Measurements from ENCODE around the gene LEMD2.
A peak's percentile ranks its signal among the peaks of the same experiment; 100 is the strongest.

Gene LEMD2

DNA sequence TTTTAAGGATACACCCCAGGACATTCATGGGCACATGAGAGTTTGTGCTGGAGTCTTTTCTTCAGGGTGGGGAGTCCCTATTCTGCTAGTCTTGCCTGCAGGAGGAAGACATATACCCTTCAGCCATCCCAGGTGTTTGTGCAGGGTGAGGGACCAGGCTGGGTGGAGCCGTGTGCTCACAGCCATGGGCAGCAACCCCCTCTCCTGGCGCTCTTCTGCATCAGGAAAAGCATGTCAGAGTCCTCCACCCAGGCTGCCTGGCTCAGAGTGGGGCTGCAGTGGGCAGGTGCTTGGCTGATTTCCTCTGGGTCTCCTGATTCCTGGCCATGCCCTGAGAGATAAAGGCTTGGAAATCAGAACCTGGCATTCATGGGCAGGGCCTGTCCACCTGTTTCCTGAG lies 37.6 kb upstream of the LEMD2 start:
- H3K36me3 Mint-ChIP-seq = no peaks in the 10 kb centered on the region
- H3K4me1 Mint-ChIP-seq = no peaks in the 10 kb centered on the region
- H3K27ac Mint-ChIP-seq = no peak overlapping the region
- H3K4me3 Mint-ChIP-seq = no peak overlapping the region
- ATAC-seq (replicated peaks) (no peak), DNase-seq (no peak)
- peaks cover 44 to 55% of the 10 kb centered on the region in 2 donors for H3K27me3 Mint-ChIP-seq
- no peaks in the 10 kb centered on the region for H3K9me3 Mint-ChIP-seq

DNA sequence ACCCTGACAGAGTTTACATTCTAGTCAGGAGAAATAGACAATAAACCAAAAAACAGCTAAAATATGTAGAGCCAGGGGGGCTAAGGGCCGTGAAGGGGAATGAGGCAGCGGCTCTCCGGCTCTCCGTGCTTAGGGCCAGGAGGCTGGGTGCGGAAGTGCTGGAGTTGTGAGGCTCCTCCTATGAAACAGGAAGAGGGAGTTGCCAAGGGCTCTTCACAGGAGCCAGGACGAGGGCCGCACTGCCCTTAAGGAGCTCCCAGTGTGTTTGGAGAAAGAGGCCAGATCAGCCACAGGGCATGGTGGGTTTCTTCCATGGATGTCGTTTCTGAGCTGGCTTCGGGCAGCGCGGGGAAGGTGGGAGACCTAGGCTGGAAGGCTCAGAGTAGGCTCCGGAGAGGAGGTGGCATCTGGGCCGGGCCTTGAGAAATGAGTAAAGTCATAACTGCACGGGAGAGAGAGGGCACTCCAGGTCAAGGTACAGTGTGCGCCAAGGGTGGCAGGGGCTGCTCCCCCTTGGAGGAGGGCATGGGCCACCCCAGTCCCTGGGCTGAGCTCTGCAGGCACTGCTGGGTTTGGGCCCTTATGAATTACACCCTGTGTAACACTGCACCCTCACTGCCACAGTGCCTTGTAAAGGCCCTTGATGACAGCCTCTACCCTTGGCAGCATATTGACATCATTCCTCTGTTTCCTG lies 35.7 kb upstream of the LEMD2 start:
- Mint-ChIP-seq H3K27ac (no peak overlapping the region), H3K4me1 (peaks cover 0 to 2% of the 10 kb centered on the region in 2 donors), H3K36me3 (no peaks in the 10 kb centered on the region), H3K27me3 (peaks cover 32 to 52% of the 10 kb centered on the region in 2 donors), H3K9me3 (no peaks in the 10 kb centered on the region), H3K4me3 (no peak overlapping the region)
- no peak for ATAC-seq (replicated peaks)
- DNase-seq = no peak

DNA sequence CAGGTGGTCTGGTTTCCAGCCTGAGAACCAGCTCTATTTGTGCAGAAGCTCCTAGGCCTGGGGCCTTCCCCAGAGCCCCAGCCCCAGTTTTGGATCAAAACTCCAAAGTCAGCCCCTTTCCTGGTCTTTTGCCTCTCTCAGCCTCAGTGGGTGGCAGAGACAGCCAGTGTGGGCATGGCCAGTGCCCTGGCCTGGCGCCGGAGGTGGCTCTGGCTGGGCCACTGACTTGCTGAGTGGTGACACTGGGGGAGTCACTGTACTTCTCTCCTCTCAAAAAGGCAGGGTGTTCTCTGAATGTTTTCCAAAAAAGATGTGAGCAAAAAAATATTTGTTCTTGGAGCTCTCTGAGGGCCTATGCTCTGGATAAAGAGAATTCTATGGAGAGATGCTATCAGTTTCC lies 34.9 kb upstream of the LEMD2 start:
- ATAC-seq (replicated peaks) (no peak), DNase-seq (no peak)
- H3K27me3 Mint-ChIP-seq = peaks cover 32 to 55% of the 10 kb centered on the region in 2 donors
- H3K36me3 Mint-ChIP-seq = no peaks in the 10 kb centered on the region
- H3K4me3 Mint-ChIP-seq = no peak overlapping the region
- peaks cover 0 to 2% of the 10 kb centered on the region in 2 donors for H3K4me1 Mint-ChIP-seq
- H3K27ac Mint-ChIP-seq = no peak overlapping the region
- no peaks in the 10 kb centered on the region for H3K9me3 Mint-ChIP-seq

DNA sequence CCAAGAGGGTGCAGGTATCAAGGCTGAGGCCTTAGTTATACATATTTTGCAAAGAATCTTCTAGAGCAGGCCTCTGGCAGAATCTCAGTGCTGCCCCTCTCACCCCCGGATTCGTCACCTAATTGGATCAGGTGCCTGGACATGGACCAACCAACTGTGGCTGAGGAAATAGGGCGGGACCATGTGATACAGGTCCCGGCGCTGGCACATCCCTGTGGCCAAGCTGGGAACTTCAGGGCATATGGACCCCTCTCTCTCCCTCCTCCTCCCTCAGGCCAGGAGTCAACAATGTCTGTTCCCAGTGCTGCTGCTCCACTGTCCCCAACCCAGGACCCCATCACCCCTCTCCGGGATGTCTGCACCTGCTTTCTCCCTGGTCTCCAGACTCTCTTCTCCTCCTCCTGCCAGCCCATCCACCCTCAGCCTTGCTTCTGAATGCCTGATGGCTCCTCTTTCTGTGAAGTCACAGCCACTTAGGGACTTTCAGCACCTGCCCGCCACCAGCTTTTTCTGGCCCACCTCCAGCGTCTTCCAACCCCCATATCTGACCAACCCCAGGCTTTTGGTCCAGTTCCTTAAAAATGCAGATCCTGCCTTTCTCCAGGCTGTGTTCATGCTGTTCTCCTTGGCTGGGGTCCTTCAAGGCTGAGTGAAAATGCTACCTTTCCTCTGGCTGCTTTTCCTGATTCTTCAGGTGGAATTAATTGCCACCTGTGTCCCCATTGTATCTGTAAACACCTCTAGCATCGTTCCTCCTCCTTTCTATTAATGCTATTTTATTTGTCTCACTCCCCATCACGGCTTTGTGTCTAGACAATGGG lies 33.9 kb upstream of the LEMD2 start:
- DNase-seq = no peak
- Mint-ChIP-seq H3K9me3 (no peaks in the 10 kb centered on the region), H3K4me3 (no peak overlapping the region), H3K27me3 (peaks cover 27 to 49% of the 10 kb centered on the region in 2 donors), H3K27ac (no peak overlapping the region), H3K4me1 (peaks cover 0 to 2% of the 10 kb centered on the region in 2 donors), H3K36me3 (no peaks in the 10 kb centered on the region)
- ATAC-seq (replicated peaks) = peak in 1 of 2 donors; percentile 31

DNA sequence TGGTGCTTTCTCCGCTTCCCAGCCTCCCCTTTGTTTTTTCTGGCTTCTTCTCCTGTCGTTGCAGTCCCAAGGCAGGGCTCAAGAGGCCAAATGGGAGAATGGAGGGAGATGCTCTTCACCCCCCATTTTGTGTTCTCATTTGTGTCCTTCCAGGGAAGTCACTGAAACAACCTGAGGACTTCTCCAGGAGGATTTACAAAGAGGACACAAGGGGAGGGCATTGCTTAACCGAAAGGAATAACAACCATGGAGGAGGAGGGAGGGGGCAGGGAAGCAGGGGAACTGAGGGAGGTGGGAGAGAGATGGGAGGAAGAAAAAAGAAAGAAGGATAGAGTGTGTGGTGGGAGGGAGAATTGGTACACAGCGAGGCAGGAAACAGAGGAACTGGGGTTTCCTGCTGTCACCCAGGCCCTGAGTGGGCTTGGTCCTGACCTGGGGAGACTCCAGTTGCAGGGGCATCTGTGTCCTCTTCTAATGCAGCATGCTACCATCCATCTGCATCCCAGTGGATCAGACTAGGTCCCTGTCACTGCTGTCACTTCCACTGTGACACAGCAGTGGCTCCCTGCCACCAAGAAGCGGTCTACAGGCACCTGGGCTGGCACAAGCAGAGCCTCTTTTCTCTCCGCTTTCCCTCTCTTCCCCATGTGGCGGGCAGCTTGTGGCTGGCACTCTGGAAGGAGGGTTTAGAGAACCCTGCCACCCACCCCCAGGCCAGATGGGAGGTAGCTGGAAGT lies 32.0 kb upstream of the LEMD2 start:
- no peaks in the 10 kb centered on the region for H3K36me3 Mint-ChIP-seq
- peaks cover 28 to 59% of the 10 kb centered on the region in 2 donors for H3K27me3 Mint-ChIP-seq
- H3K27ac Mint-ChIP-seq = no peak overlapping the region
- DNase-seq (no peak), ATAC-seq (replicated peaks) (no peak)
- H3K9me3 Mint-ChIP-seq = no peaks in the 10 kb centered on the region
- H3K4me3 Mint-ChIP-seq = no peak overlapping the region
- peaks cover 0 to 2% of the 10 kb centered on the region in 2 donors for H3K4me1 Mint-ChIP-seq

GRCh38 chr6:33820243-33820642 lies 31.3 kb upstream of the LEMD2 start:
- no peak for DNase-seq
- H3K27ac Mint-ChIP-seq = no peak overlapping the region
- H3K4me1 Mint-ChIP-seq = peaks cover 0 to 2% of the 10 kb centered on the region in 2 donors
- no peaks in the 10 kb centered on the region for H3K9me3 Mint-ChIP-seq
- no peak for ATAC-seq (replicated peaks)
- H3K4me3 Mint-ChIP-seq = no peak overlapping the region
- H3K36me3 Mint-ChIP-seq = no peaks in the 10 kb centered on the region
- H3K27me3 Mint-ChIP-seq = peaks cover 32 to 63% of the 10 kb centered on the region in 2 donors

DNA sequence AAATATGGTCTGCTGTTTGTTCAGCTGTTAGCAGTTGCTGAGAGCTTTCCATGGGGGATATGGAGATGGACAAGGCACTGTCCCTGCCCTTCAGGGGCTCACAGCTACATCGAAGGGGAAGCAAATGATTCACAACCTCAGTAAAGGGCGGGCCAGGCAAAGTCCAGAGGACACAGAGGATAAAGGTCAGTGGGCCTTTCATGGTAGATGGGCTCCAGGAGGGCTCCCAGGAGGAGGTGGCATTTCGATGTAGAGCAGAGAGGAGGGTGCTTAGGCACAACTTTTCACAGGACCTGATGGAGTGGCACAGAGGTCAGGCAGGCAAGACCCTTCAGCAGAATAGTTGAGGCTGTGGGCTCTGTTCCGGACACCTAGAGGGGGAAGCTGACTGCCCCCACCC lies 30.1 kb upstream of the LEMD2 start:
- H3K4me1 Mint-ChIP-seq = peaks cover 0 to 2% of the 10 kb centered on the region in 2 donors
- H3K36me3 Mint-ChIP-seq = no peaks in the 10 kb centered on the region
- no peak overlapping the region for H3K4me3 Mint-ChIP-seq
- H3K9me3 Mint-ChIP-seq = no peaks in the 10 kb centered on the region
- no peak overlapping the region for H3K27ac Mint-ChIP-seq
- no peak for DNase-seq
- ATAC-seq (replicated peaks) = no peak
- H3K27me3 Mint-ChIP-seq = peaks cover 43 to 75% of the 10 kb centered on the region in 2 donors

DNA sequence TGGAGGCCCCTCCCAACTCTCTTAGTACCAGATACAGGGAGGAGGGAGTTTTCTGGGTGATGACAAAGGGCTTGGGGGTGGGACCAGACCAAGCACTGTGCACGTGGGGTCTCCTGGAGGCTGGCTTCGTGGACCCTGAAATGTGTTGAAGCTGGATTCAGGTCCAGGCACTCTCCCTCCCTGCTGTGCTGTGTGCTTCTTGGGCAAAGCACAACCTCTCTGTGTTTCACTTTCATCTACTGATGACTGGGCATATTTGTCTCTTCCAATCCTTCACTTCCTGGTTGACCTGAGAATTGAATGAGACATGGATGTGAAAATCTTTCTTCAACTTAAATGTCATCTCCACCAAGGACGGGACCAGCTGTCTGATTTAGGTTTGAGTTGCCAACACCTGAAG lies 29.4 kb upstream of the LEMD2 start:
- DNase-seq (no peak), ATAC-seq (replicated peaks) (no peak)
- no peaks in the 10 kb centered on the region for H3K9me3 Mint-ChIP-seq

GRCh38 chr6:33817489-33817888 lies 28.6 kb upstream of the LEMD2 start:
- Mint-ChIP-seq H3K9me3 (no peaks in the 10 kb centered on the region), H3K27ac (no peak overlapping the region), H3K27me3 (peaks cover 47 to 82% of the 10 kb centered on the region in 2 donors), H3K36me3 (no peaks in the 10 kb centered on the region), H3K4me1 (peaks cover 0 to 5% of the 10 kb centered on the region in 2 donors), H3K4me3 (no peak overlapping the region)
- no peak for ATAC-seq (replicated peaks)
- DNase-seq = no peak

More for the DNA sequence above, 29.4 kb upstream of the LEMD2 start:
- Mint-ChIP-seq H3K27me3 (peaks cover 49 to 82% of the 10 kb centered on the region in 2 donors), H3K4me1 (peaks cover 0 to 5% of the 10 kb centered on the region in 2 donors), H3K36me3 (no peaks in the 10 kb centered on the region), H3K4me3 (no peak overlapping the region), H3K27ac (no peak overlapping the region)

DNA sequence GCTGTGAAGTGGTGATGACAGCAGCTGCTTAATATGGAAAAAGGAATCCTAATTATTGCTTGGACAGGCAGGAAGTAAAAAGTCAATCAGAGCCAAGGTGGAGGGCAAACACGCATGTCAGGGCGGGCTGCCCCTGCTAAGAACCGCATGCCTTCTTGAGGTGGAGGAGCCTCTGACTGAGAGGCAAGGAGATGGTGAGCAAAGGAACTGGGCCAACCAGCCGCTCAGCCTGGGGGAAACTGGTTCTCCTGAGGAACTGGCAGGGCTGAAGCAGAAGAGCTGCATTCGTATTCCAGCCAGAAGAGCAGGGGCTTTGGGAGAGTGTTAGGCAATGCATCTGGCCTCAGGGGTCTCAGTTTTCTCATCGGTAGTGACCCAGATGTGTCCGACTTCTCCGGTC lies 28.0 kb upstream of the LEMD2 start:
- Mint-ChIP-seq H3K9me3 (no peaks in the 10 kb centered on the region), H3K4me1 (peaks cover 0 to 5% of the 10 kb centered on the region in 2 donors), H3K27ac (no peak overlapping the region), H3K36me3 (no peaks in the 10 kb centered on the region), H3K4me3 (no peak overlapping the region), H3K27me3 (peaks cover 50 to 82% of the 10 kb centered on the region in 2 donors)
- ATAC-seq (replicated peaks) = no peak
- DNase-seq = no peak

DNA sequence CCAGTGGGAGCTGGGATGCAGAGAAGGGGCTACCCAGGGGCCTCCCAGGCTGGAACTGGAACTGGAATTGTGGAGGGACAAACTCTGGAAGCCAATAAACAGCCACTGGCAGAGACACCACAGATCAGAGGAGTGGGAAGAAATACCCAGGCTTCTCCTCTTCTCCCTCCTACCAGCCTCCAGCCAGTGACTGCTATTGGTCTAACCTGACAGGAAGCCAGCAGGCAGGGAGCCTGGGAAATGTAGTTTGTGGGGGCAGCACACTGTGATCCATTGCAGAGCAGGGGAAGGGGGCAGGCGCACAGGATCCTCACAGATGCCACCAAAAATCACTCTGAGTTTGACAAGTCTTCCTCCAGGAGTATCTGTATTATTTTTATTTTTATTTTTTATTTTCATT lies 26.9 kb upstream of the LEMD2 start:
- no peaks in the 10 kb centered on the region for H3K9me3 Mint-ChIP-seq
- no peak overlapping the region for H3K27ac Mint-ChIP-seq
- peaks cover 0 to 4% of the 10 kb centered on the region in 2 donors for H3K4me1 Mint-ChIP-seq
- no peak overlapping the region for H3K4me3 Mint-ChIP-seq
- ATAC-seq (replicated peaks) (peak; percentile 51 to 57), DNase-seq (no peak)
- H3K36me3 Mint-ChIP-seq = no peaks in the 10 kb centered on the region
- H3K27me3 Mint-ChIP-seq = peaks cover 57 to 89% of the 10 kb centered on the region in 2 donors

- Mint-ChIP-seq H3K4me1 (peaks cover 0 to 3% of the 10 kb centered on the region in 2 donors), H3K27me3 (peaks cover 66 to 84% of the 10 kb centered on the region in 2 donors)
- no peak for DNase-seq
Measured at GRCh38 chr6:33813990-33814985, 25.4 kb upstream of the LEMD2 start.

DNA sequence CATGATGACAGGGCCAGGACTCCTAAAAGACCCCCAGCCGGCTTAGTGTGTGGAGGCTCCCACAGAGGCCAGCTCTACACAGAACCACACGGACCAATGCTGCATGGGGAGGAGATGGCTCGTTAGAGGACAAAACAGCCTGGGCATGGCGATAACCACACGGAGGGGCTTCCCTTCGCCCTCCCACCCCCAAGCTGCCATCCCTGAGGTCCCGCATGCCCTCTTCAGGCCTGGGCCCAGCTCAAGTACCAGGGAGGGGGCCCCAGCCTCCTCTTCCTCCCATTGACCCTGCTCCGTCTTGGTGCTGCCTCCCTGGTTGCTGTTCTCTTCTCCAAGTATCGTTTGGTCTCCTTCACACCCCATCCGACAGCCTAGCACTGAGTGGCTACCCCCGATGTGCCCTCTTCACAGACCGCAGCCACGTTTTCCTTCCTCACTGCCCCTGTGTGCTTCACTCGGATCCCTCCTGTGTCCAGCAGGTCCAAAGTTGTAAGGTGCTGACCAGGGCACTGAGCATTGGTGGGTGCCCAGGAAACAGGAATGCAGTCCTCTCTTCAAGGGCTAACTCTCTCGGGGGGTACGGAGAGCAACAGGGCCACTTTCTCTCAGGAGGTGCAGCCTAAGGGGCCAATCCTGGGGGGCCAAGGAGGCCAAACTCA lies 24.4 kb upstream of the LEMD2 start:
- no peak overlapping the region for H3K27ac Mint-ChIP-seq
- no peak for DNase-seq
- H3K4me1 Mint-ChIP-seq = peaks cover 0 to 3% of the 10 kb centered on the region in 2 donors
- ATAC-seq (replicated peaks) = no peak
- no peaks in the 10 kb centered on the region for H3K9me3 Mint-ChIP-seq
- H3K4me3 Mint-ChIP-seq = no peak overlapping the region
- no peaks in the 10 kb centered on the region for H3K36me3 Mint-ChIP-seq
- peaks cover 67 to 82% of the 10 kb centered on the region in 2 donors for H3K27me3 Mint-ChIP-seq

More at GRCh38 chr6:33813990-33814985, 25.4 kb upstream of the LEMD2 start:
- Mint-ChIP-seq H3K27ac (no peak overlapping the region), H3K9me3 (no peaks in the 10 kb centered on the region), H3K36me3 (no peaks in the 10 kb centered on the region), H3K4me3 (no peak overlapping the region)
- no peak for ATAC-seq (replicated peaks)
